Mucosa of descending colon (tissue), 3 donors: Measurements from ENCODE around the gene CASZ1. TPM values are rescaled to one million over a fixed set of nuclear protein-coding genes. Genes with fewer than 3 reads are reported as not detected.

ENCODE experiments used
- ATAC-seq: fragments of 200-7000 bp; cut with Tn5 transposase; one replicate; pipeline ENCODE4 v1.9.1; 2020; ENCODE audit warnings: mild to moderate bottlenecking, moderate library complexity
- DNase-seq, 3 donors: peaks; one replicate each; pipeline ENCODE4 v3.0.0-alpha.2; 2020
- H3K36me3 ChIP-seq: fragments of 200-600 bp; one replicate; pipeline ENCODE4 v1.8.0; 2021; ENCODE audit warnings: low read depth, mild to moderate bottlenecking
- H3K4me1 ChIP-seq: fragments of 200-600 bp; one replicate; pipeline ENCODE4 v1.8.0; 2021; ENCODE audit warnings: low read depth, mild to moderate bottlenecking
- H3K4me3 ChIP-seq: fragments of 200-600 bp; one replicate; pipeline ENCODE4 v1.8.0; 2021; ENCODE audit warnings: mild to moderate bottlenecking
- H3K9me3 ChIP-seq: fragments of 200-600 bp; one replicate; pipeline ENCODE4 v1.8.0; 2021; ENCODE audit warnings: mild to moderate bottlenecking
- intact Hi-C, 2 donors: fragments of 100-400 bp; cut with DNase I in 1 of 2; cut with micrococcal nuclease in 1 of 2; formaldehyde crosslinking; loops; one replicate each; pipeline versions ENCODE4 v1.11.0 to v1.11.1; 2022; cut with DNase I, micrococcal nuclease
- total RNA-seq, 3 donors: library from RNA; stranded (reverse); fragmentation: NEBNext Ultra II Directional in 2 of 3; extraction: Animal tissue kit (Norgen Biotek cat#: 25700) in 2 of 3; gene quantifications; one replicate each; pipeline versions ENCODE4 v1.2.1 to v1.2.4, GENCODE V29; 2021 to 2023
- TF ChIP-seq, protein P1 (sequence below): fragments of 200-600 bp; IDR thresholded peaks from one replicate; pipeline ENCODE4 v1.8.0; 2022; ENCODE audit warnings: antibody characterized with exemption, mild to moderate bottlenecking
- donor health status: DM: no; HTN: no; CAD: no; lungs with moderate emphysema.
- donor health status: DM: no; HTN: no; CAD: no.
- donor health status: DM: no; HTN: yes; CAD: no.

Gene CASZ1
- total RNA-seq, 3 donors from 2014 or later: 66.5 to 110 (median 84.5) TPM

DNA sequence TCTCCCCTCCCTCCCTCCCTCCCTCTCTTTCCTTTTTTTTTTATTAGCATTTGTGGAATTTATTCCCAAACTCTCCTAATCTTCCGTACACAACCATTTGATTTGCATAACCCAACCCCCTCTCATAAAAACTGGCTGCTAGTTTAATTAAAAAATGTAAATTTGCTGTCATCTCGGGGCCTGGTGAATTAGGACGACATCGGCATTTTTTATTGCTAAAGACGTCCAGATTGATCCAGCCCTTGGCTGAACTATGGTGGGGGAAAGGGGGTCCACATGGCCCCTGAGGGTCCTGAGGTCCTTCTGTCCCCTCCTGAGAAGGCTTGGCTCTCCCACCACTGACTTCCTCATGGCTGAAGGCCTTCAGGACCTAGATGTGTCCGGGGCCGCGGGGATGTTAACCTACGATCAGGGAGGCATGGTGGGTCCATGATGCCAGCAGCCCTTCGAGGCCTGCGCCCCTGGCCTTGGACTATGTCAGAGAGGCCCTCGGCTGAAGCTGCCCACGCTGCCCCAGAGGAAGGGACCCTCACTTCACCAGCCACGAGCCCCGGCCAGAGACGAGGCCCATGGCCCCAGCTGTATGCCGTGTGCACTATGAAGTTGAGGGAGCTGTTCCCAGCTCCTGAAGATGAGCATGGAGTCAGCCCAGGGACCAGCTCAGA is 105.2 kb downstream of the CASZ1 start:
- H3K9me3 ChIP-seq: no peaks in the 10 kb centered on the region
- peaks cover 57% of the 10 kb centered on the region for H3K4me1 ChIP-seq
- intact Hi-C loops: loop anchor here in 1 of 2 donors (10.0 kb wide), 1 partner anchor 104 kb away; the partner anchor contains the start of gene CASZ1
- H3K36me3 ChIP-seq: no peaks in the 10 kb centered on the region
- DNase-seq (no peak), ATAC-seq (no peak)
- no peak overlapping the region for H3K4me3 ChIP-seq
- TF ChIP-seq, protein P1, sequence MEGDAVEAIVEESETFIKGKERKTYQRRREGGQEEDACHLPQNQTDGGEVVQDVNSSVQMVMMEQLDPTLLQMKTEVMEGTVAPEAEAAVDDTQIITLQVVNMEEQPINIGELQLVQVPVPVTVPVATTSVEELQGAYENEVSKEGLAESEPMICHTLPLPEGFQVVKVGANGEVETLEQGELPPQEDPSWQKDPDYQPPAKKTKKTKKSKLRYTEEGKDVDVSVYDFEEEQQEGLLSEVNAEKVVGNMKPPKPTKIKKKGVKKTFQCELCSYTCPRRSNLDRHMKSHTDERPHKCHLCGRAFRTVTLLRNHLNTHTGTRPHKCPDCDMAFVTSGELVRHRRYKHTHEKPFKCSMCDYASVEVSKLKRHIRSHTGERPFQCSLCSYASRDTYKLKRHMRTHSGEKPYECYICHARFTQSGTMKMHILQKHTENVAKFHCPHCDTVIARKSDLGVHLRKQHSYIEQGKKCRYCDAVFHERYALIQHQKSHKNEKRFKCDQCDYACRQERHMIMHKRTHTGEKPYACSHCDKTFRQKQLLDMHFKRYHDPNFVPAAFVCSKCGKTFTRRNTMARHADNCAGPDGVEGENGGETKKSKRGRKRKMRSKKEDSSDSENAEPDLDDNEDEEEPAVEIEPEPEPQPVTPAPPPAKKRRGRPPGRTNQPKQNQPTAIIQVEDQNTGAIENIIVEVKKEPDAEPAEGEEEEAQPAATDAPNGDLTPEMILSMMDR: no peak

DNA sequence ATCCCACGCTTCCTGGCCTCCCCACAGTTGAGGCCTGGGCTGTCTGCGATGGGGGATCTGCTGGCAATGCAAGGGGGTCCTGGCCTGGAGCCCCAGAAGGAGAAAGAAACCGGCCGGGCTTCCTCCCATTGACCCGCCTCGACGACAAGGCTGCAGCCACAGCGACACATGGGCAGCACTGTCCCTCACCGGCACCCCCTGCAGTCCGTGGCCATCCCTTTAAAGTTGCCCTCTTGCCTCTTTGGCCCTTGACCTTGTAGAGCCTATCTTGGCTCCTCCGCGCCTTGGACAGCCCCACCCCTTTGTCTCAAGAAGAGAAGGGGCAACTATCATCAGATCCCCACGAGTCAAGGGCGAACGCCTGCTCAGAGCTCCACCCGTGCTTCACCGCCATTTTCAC is 106.0 kb downstream of the CASZ1 start:
- DNase-seq (no peak), ATAC-seq (no peak)
- Histone ChIP-seq H3K9me3 (no peaks in the 10 kb centered on the region), H3K36me3 (no peaks in the 10 kb centered on the region), H3K4me1 (peaks cover 62% of the 10 kb centered on the region), H3K4me3 (no peak overlapping the region)
- intact Hi-C loops: loop anchor here in 1 of 2 donors (10.0 kb wide), 1 partner anchor 104 kb away; the partner anchor contains the start of gene CASZ1
- TF ChIP-seq, protein P1: no peak

DNA sequence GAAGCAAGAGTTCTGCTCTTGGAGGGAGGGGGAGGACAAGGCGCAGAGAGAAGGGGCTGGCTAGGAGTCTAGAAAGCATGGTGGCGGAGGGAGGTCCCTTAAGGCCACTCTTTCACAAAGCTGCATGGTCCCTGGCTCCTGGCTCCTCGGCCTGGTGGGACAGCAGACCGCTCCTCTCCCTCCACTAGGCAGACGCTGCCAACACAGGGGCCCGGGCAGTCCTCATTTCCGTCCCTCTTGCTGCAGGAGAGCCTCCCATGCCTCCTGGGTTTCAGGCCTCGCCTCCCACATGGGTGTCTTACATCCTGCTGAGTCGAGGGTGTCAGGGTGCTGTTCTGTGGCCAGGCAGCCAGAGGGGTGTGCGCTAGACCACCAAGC is 108.0 kb downstream of the CASZ1 start:
- H3K36me3 ChIP-seq: no peaks in the 10 kb centered on the region
- H3K4me3 ChIP-seq: no peak overlapping the region
- DNase-seq (no peak), ATAC-seq (no peak)
- no peaks in the 10 kb centered on the region for H3K9me3 ChIP-seq
- TF ChIP-seq, protein P1: no peak
- H3K4me1 ChIP-seq: peaks cover 63% of the 10 kb centered on the region
- intact Hi-C loops: no loop called here

DNA sequence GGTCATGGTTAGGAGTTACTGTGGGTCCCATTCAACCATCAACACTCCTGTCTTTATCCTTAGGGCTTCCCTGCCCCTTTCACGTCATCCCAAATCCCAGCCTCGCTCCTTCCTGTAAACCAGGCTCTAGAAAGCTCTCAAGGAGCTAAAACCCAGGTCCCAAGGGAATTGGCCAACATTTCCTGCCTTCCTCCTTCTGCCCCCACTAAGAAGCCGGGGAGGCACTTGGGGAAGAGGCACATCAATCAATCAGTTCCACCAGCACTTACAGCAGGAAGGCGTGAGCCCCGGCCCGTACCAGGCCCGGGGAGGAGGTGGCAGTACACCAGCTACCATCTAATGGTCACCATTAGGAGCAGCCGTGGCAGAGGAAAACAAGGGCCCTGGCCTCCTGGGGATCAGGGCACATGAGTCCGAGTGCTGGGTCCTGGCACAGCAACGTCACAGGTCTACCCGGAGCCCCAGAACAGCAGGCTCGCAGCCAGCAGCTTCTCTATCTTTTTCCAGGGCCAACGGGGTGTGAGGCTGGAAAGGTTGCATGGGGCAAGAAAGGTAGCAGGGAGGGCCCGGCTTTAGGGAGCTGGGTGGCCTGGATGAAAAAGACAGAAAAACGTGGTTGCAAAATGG is 108.6 kb downstream of the CASZ1 start:
- TF ChIP-seq, protein P1: no peak
- ATAC-seq: no peak
- Histone ChIP-seq H3K36me3 (no peaks in the 10 kb centered on the region), H3K4me3 (no peak overlapping the region), H3K4me1 (peaks cover 64% of the 10 kb centered on the region), H3K9me3 (no peaks in the 10 kb centered on the region)
- intact Hi-C loops: no loop called here
- DNase-seq: no peak

DNA sequence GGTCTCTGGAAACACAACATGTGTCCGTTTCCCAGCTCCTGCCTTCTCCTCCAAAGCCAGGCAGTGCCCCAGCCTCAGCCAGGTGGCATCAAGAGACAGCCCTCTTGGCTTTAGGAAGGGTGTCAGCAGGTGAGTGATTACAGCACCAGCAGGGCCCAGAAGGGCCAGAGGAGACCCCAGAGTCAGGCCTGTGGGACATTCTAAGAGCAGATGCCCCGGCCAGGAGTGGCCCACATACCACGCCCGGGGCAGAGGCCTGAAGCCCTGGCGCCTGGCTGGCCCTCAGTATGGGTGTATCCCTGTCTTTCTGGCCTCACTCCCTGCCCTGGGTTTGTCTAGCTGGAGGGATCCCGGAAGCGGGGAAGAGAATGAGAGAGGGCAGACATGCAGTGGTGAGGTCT is 109.2 kb downstream of the CASZ1 start:
- TF ChIP-seq, protein P1: no peak

More for the DNA sequence above, 109.2 kb downstream of the CASZ1 start:
- intact Hi-C loops: no loop called here
- Histone ChIP-seq H3K4me3 (no peak overlapping the region), H3K36me3 (no peaks in the 10 kb centered on the region), H3K9me3 (no peaks in the 10 kb centered on the region), H3K4me1 (peaks cover 62% of the 10 kb centered on the region)
- ATAC-seq (peak; percentile 76), DNase-seq (peak in 2 of 3 donors; percentile 76 to 81)
